HG02943 (cell line): ENCODE results near the gene LEF1.
"Not testable (repeated sequence)": the region's sequence is repeated elsewhere in the genome, so short reads cannot be mapped to it uniquely, and the experiment has no call there.

Experiments
- ATAC-seq: cut with Tn5 transposase; IDR thresholded peaks from one replicate; pipeline ENCODE4 v1.9.1; 2021; ENCODE audit warnings: mild to moderate bottlenecking, low read depth, moderate library complexity; ENCODE audit not compliant: unreplicated experiment

Gene LEF1

GRCh38 chr4:108080747-108081146 lies 88.0 kb downstream of the LEF1 start:
- ATAC-seq = no peak

- no peak for ATAC-seq
Measured at GRCh38 chr4:108078024-108078733, 90.6 kb downstream of the LEF1 start.

GRCh38 chr4:108072300-108072699 lies 96.4 kb downstream of the LEF1 start:
- ATAC-seq = peak; percentile 83

- ATAC-seq = no peak
Measured at GRCh38 chr4:108070775-108071174, 98.0 kb downstream of the LEF1 start.

GRCh38 chr4:108068442-108068841 lies 100.3 kb downstream of the LEF1 start:
- ATAC-seq = no peak

- no peak for ATAC-seq
Measured at GRCh38 chr4:108060686-108061321, 107.9 kb downstream of the LEF1 start.

GRCh38 chr4:108060164-108060563 lies 108.6 kb downstream of the LEF1 start:
- ATAC-seq = no peak

- no peak for ATAC-seq
Measured at GRCh38 chr4:108058685-108059440, 109.9 kb downstream of the LEF1 start.

- no peak for ATAC-seq
Measured at GRCh38 chr4:108056418-108056817, 112.3 kb downstream of the LEF1 start.

- ATAC-seq = no peak
Measured at GRCh38 chr4:108055787-108056186, 112.9 kb downstream of the LEF1 start.

GRCh38 chr4:108054025-108054638 lies 114.6 kb downstream of the LEF1 start:
- ATAC-seq = no peak

GRCh38 chr4:108053251-108053711 lies 115.5 kb downstream of the LEF1 start:
- peak; percentile 90 for ATAC-seq

- ATAC-seq = no peak
Measured at GRCh38 chr4:108052558-108053120, 116.1 kb downstream of the LEF1 start.

- ATAC-seq = no peak
Measured at GRCh38 chr4:108051343-108051742, 117.4 kb downstream of the LEF1 start.

GRCh38 chr4:108050166-108051111 lies 118.3 kb downstream of the LEF1 start:
- ATAC-seq = not testable (repeated sequence)

- ATAC-seq = no peak
Measured at GRCh38 chr4:108049406-108049805, 119.3 kb downstream of the LEF1 start.

GRCh38 chr4:108048997-108049396 lies 119.7 kb downstream of the LEF1 start:
- no peak for ATAC-seq

GRCh38 chr4:108048157-108048556 lies 120.6 kb downstream of the LEF1 start:
- no peak for ATAC-seq

GRCh38 chr4:108047199-108047598 lies 121.5 kb downstream of the LEF1 start:
- no peak for ATAC-seq

- ATAC-seq = no peak
Measured at GRCh38 chr4:108045687-108046024, 123.1 kb downstream of the LEF1 start.
